Umbilical cord (tissue), 2 donors: ENCODE results near the gene CFAP92. TPM values are rescaled to one million over a fixed set of nuclear protein-coding genes. Genes with fewer than 3 reads are reported as not detected.
A peak's percentile ranks its signal among the peaks of the same experiment; 100 is the strongest.
"Not testable (repeated sequence)": the region's sequence is repeated elsewhere in the genome, so short reads cannot be mapped to it uniquely, and the experiment has no call there.

Source experiments
- DNase-seq: peaks from one replicate; pipeline ENCODE4 v3.0.0-alpha.2; 2015; ENCODE audit warnings: low spot score
- total RNA-seq: library from RNA; depleted of rRNA; stranded (reverse); fragments of >200 nt; gene quantifications from one replicate; pipeline ENCODE4 v1.2.3, GENCODE V29; 2014; ENCODE audit warnings: low replicate concordance; ENCODE audit not compliant: insufficient read depth

The CFAP92 gene
- total RNA-seq, 1 donor from 2014 or later, result 2.2 TPM

DNA sequence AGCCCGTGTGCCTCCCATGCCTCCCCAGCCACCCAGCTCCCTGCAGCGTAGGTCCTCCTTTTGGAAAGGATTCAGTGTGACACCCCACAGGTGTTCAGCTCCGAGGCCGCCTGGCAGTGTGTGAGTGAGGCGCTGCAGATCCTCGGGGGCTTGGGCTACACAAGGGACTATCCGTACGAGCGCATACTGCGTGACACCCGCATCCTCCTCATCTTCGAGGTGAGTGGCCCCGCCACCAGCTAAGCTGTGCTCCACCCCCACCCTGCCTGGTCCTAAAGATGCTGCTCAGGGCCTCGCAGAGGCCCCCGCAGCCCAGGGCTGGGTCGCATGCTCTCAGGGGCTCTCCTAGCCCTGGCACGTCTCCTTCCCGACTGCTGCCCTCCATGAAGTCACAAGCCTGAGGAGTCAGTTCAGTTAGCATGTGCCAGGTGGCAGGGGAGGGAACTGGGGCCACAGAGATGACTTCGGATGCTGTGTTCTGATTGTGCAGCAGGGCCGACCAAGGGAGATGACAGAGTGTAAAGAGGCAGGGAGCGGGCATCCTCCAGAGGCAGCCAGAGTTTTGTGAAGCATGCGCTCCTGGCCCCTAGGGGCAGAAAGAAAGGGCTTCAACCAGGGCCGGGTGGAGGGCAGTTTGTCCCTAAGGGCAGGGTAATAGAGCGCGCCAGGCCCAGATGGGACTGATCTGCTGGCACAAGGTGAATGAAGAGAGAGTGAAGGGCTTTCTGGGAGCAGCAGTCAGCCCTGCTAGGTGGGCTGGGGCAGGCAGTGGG lies 87.7 kb downstream of the CFAP92 start:
- DNase-seq, result no peak

DNA sequence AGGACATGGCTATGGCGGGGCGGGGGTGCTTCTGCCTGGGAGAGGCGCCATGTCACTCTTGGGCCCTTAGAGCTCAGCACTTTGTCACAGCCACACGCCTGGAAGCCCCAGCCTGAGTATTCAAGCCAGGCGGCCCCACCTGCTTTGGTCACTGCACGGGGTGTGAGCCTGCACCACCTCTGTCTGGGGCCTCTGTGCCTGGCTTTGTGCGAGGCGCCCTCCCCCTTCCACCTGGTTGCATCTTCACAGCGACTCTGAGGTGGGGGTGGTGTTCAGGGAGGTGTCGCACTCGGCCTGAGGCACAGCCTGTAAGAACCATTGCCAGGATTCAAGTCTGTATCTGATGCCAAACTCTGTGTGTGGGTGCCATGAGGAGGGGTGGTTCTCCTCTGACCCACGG lies 90.4 kb downstream of the CFAP92 start:
- DNase-seq, result no peak

GRCh38 chr3:128902426-128902825 lies 91.5 kb downstream of the CFAP92 start:
- DNase-seq, result no peak

DNA sequence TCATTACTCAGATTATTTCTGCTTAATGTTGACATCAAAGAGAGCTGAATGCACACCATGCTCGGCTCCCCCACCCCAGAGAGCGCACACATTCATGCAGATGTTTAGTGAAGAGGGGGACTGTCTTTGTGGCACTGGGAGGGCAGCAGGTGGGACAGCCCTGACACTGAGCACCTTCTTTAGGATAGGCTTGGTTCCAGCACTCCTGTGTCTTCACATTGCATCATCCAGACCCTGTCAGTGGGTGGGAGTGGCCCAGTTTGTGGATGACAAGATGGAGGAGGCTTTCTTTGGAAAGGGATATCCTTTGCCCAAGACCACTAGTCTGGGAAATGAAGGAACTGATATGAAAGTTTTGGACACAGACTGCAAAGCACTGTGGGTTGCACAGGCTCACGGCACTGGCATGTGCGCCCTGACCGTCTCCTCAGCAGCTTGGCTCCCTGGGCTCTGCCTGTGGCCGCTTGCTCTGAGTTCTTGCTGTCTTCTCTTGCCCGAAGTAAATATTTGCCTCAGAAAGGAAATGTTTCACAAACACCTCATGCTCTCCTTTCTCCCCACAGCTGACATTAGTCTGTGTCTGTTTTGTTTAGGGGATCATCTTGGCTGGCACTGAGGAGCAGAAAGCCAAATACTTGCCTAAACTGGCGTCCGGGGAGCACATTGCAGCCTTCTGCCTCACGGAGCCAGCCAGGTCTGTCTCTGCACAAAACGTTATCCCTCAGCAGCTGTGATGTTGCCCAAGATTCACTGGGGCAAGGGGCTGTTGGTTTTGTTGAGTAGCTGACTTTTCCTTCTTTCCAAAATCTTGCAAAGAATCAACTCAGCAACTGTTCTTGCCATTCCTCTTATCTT lies 97.8 kb downstream of the CFAP92 start:
- DNase-seq, result no peak

DNA sequence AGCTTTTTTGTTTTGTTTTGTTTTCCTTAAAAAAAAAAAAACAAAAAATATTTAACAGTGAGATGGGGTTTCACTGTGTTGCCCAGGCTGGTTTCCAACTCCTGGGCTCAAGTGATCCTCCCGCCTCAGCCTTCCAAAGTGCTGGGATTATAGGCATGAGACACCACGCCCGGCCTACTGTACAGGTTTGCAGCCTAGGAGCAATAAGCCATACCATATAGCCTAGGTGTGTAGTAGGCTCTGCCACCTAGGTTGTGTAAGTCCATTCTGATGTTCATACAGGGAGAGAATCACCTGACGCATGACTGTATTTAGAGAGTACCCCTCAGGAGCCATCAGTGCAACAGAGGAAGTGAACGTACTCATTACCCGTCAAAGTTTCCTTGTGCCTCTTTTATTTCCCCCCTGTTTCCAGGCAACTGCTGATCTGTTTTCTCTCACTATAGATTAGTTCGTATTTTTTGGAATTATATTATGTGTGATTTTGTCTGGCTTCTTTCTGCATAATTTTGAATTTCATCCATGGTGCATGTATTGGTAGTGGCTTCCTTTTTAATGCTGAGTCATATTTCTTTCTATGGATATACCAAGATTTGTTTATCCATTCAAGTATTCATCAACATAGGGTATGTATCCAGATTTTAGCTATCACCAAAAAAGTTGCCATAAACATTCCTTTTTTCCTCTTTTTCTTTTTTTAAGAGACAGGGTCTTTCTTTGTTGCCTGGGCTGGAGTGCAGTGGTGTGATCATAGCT lies 104.6 kb downstream of the CFAP92 start:
- no peak for DNase-seq

GRCh38 chr3:128884992-128885391 lies 108.9 kb downstream of the CFAP92 start:
- no peak for DNase-seq

GRCh38 chr3:128882719-128883118 lies 111.2 kb downstream of the CFAP92 start:
- no peak for DNase-seq

DNA sequence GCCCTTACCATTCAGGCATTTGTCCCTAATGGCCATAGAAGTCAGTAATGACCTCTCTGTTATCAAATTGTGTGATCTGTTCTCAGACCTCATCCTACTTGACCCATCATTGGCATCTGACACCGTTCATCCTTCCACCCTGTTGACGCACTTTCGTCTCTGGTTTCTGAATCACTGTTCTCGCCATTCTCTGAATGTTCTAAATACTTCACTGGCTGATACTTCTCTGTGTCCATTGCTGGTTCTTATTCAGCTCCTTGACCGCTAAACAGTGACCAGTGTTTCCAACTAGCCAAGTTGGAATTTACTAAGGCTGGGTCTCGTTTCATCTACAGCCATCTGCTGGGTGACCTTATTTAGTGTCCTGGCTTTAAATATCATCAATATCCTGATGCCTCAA lies 112.3 kb downstream of the CFAP92 start:
- no peak for DNase-seq

- not testable (repeated sequence) for DNase-seq
Measured at GRCh38 chr3:128880455-128880854, 113.4 kb downstream of the CFAP92 start.

DNA sequence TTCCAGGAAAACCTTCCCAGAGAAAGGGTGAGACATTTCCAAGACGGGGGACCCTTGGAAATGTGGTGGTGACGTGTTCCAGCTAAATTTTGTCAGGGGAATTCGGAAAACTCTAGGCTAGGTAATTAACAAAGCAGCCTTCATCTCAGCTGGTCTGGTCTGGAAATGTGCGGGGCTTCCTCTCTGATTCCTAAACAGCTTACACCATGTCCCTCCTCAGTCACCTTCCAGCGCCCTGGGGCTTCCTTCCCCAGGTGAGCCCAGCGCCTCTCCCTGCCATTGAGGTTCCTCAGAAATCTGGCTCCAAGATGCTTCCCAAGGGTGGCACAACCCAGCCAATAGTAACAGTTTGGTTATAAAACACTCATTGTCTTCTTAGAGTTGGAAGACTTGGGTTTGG lies 113.9 kb downstream of the CFAP92 start:
- no peak for DNase-seq

GRCh38 chr3:128879125-128879969 lies 114.5 kb downstream of the CFAP92 start, which contains the start of gene ACAD9:
TSS of gene ACAD9 (plus strand) at chr3:128879620. CDS start at chr3:128879692, 72 bp downstream.
- DNase-seq, result peak; percentile 99

- peak; percentile 51 for DNase-seq
Measured at GRCh38 chr3:128878556-128879124, 115.2 kb downstream of the CFAP92 start.

DNA sequence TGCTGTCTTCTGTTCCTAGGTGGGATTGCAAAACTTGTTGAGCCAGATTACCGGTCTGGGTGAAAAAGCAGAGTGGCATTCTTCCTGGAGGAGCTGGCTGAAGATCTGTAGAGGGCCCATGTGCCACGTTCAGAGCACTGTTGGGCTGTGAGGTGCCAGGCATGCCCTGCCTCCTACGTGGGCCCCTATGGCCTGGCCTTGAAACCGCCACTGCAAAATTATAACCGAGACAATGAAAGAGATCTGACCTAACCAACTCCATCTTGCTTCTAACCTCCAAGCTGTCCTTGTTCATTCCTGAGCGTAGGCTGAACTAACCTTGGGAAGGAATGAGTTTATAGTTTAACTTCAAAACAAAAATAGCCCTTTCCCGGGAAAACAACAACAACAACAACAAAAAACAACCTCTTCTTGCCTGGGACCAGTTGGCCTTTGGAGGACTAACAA lies 115.8 kb downstream of the CFAP92 start:
- DNase-seq, result no peak

- no peak for DNase-seq
Measured at GRCh38 chr3:128875556-128876120, 118.2 kb downstream of the CFAP92 start.

DNA sequence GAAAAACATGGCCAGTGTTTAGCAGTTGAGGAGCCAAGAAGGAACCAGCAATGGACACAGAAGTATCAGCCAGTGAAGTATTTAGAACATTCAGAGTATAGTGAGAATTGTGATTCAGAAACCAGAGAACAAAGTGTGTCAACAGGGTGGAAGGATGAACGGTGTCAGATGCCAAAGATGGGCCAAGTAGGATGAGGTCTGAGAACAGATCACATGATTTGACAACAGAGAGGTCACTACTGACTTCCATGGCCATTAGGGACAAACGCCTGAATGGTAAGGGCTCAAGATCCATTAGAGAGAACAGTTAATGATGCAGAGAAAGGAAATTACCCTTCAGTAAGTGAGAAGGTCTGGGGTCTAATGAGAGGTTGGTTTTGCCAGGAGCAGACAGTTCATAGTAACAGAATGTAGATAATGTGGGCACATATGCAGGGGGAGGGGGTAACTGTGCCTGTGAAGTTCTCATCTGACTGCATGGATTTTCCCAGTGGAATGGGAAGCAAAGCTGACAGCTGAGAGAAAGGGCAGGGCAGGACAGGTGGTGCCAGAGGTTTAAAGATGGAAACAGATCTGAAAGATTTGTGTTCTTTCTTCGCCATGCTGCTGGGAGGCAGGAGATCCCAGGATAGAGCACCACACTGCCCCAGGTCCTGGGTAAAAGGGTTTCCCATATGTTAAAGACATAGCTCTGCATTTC lies 119.2 kb downstream of the CFAP92 start:
- no peak for DNase-seq

GRCh38 chr3:128873244-128874022 lies 120.4 kb downstream of the CFAP92 start:
- no peak for DNase-seq

DNA sequence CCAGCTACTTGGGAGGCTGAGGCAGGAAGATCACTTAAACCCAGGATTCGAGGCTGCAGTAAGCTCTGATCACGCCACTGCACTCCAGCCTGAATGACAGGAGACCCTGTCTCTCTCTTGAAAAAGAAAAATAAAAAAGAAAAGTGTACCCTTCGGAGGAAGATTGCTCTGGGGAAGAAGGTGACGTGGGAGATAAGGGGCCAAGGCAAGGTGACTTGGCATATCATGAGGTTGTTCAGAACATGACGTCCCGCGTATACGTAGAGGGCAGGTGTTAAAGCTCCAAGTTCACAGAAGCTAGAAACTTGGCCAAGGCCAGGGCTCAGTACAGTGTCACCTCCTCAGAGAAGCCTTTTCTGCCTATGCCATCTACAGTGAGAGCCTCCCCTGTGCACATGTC lies 121.1 kb downstream of the CFAP92 start:
- no peak for DNase-seq

- DNase-seq, result no peak
Measured at GRCh38 chr3:128872282-128872681, 121.6 kb downstream of the CFAP92 start.

- no peak for DNase-seq
Measured at GRCh38 chr3:128870347-128870746, 123.5 kb downstream of the CFAP92 start.
